NCI-H82 (cell line): Measurements from ENCODE around the gene SRSF4.

Experiments used
- DNase-seq: peaks from one replicate; lab custom pipeline; 2025; lab: John Stamatoyannopoulos, UW

The SRSF4 gene

GRCh38 chr1:29200906-29201594, 19.4 kb upstream of the SRSF4 start:
- DNase-seq, result no peak

GRCh38 chr1:29197993-29198392, 16.3 kb upstream of the SRSF4 start:
- no peak for DNase-seq

GRCh38 chr1:29197590-29197924, 15.9 kb upstream of the SRSF4 start:
- peak; percentile 65 for DNase-seq

GRCh38 chr1:29196863-29197589, 15.3 kb upstream of the SRSF4 start:
- no peak for DNase-seq

- DNase-seq, result no peak
Measured at GRCh38 chr1:29195881-29196291, 14.2 kb upstream of the SRSF4 start.

- DNase-seq, result no peak
Measured at GRCh38 chr1:29193879-29194455, 12.3 kb upstream of the SRSF4 start.

GRCh38 chr1:29190718-29191117, 9.0 kb upstream of the SRSF4 start:
- DNase-seq, result no peak

GRCh38 chr1:29186707-29187106, 5.0 kb upstream of the SRSF4 start:
- DNase-seq, result no peak

- no peak for DNase-seq
Measured at GRCh38 chr1:29186252-29186651, 4.6 kb upstream of the SRSF4 start.

GRCh38 chr1:29183287-29183686, 1.6 kb upstream of the SRSF4 start:
- DNase-seq, result no peak

GRCh38 chr1:29180497-29181412, 945 bp downstream of the SRSF4 start:
- DNase-seq, result no peak

GRCh38 chr1:29179641-29180184, 2.0 kb downstream of the SRSF4 start:
- DNase-seq, result no peak

- no peak for DNase-seq
Measured at GRCh38 chr1:29177022-29177705, 4.5 kb downstream of the SRSF4 start.

GRCh38 chr1:29176576-29176975, 5.1 kb downstream of the SRSF4 start:
- DNase-seq, result no peak

- DNase-seq, result no peak
Measured at GRCh38 chr1:29172415-29172939, 9.2 kb downstream of the SRSF4 start.

- no peak for DNase-seq
Measured at GRCh38 chr1:29171521-29171920, 10.2 kb downstream of the SRSF4 start.

- peak; percentile 66 for DNase-seq
Measured at GRCh38 chr1:29171089-29171488, 10.6 kb downstream of the SRSF4 start.

GRCh38 chr1:29169976-29170375, 11.7 kb downstream of the SRSF4 start:
- DNase-seq, result no peak

GRCh38 chr1:29167904-29168303, 13.8 kb downstream of the SRSF4 start:
- DNase-seq, result no peak

GRCh38 chr1:29166291-29166878, 15.3 kb downstream of the SRSF4 start:
- DNase-seq, result no peak

GRCh38 chr1:29164588-29164987, 17.1 kb downstream of the SRSF4 start:
- DNase-seq, result no peak
